MG63 (cell line): Measurements from ENCODE around the gene PABPC1L. TPM values are rescaled to one million over a fixed set of nuclear protein-coding genes. Genes with fewer than 3 reads are reported as not detected.

Experiments used
- DNase-seq: peaks from one replicate; pipeline ENCODE4 v3.0.0-alpha.2; 2020
- H3K27me3 ChIP-seq: fragments of 250-450 bp; sonication (Bioruptor Pico); 2 replicates; pipeline ENCODE4 v1.5.1; 2020; ENCODE audit warnings: mild to moderate bottlenecking, moderate library complexity
- H3K36me3 ChIP-seq: fragments of 250-450 bp; sonication (Bioruptor Pico); 2 replicates; pipeline ENCODE4 v1.5.1; 2020; ENCODE audit warnings: mild to moderate bottlenecking, moderate library complexity
- H3K4me3 ChIP-seq: fragments of 250-450 bp; sonication (Bioruptor Pico); 2 replicates; pipeline ENCODE4 v1.5.1; 2020; ENCODE audit warnings: mild to moderate bottlenecking, moderate library complexity
- H3K9me3 ChIP-seq: fragments of 250-450 bp; sonication (Bioruptor Pico); 2 replicates; pipeline ENCODE4 v1.5.1; 2020; ENCODE audit warnings: mild to moderate bottlenecking, moderate library complexity
- total RNA-seq: library from RNA; depleted of rRNA; stranded (reverse); fragments of >200 nt; shearing (Covaris generic); gene quantifications from 2 replicates; pipeline ENCODE4 v1.2.3, GENCODE V29; 2014; ENCODE audit warnings: low replicate concordance

The PABPC1L gene
- total RNA-seq, 1 experiment from 2014 or later: 9.1 TPM

GRCh38 chr20:44891826-44892225 is 18.0 kb upstream of the PABPC1L start:
- Histone ChIP-seq H3K36me3 (peaks cover 77% of the 10 kb centered on the region), H3K27me3 (no peaks in the 10 kb centered on the region), H3K4me3 (no peak overlapping the region), H3K9me3 (no peaks in the 10 kb centered on the region)
- no peak for DNase-seq

- Histone ChIP-seq H3K36me3 (peaks cover 50% of the 10 kb centered on the region), H3K4me3 (no peak overlapping the region), H3K9me3 (no peaks in the 10 kb centered on the region), H3K27me3 (no peaks in the 10 kb centered on the region)
- DNase-seq: no peak
Measured at GRCh38 chr20:44894959-44895358, 14.9 kb upstream of the PABPC1L start.

GRCh38 chr20:44896583-44896982 is 13.3 kb upstream of the PABPC1L start:
- no peaks in the 10 kb centered on the region for H3K27me3 ChIP-seq
- peaks cover 44% of the 10 kb centered on the region for H3K36me3 ChIP-seq
- DNase-seq: no peak
- no peaks in the 10 kb centered on the region for H3K9me3 ChIP-seq
- H3K4me3 ChIP-seq: no peak overlapping the region

DNA sequence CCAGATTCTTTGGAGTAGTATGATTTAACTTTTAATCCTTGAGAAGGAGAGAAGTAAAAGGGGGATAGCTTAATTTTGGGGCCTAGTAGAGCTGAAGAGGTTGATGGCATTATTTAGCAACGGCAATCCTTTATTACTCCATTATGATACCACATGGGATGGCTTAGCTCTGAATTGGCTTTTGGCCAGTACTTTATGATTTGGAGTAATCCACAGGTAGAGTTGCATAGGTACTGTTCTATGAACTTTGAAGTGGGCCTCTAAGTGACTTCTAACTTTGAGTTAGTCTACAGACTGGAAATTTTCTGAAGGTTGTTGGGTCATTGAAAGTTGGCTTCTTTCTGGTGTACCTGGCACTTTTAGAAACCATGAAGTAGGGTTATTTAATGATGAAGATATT is 12.7 kb upstream of the PABPC1L start:
- peaks cover 44% of the 10 kb centered on the region for H3K36me3 ChIP-seq
- H3K9me3 ChIP-seq: no peaks in the 10 kb centered on the region
- DNase-seq: no peak
- H3K27me3 ChIP-seq: no peaks in the 10 kb centered on the region
- H3K4me3 ChIP-seq: no peak overlapping the region

- Histone ChIP-seq H3K27me3 (no peaks in the 10 kb centered on the region), H3K9me3 (no peaks in the 10 kb centered on the region), H3K36me3 (peaks cover 52% of the 10 kb centered on the region), H3K4me3 (no peak overlapping the region)
- DNase-seq: no peak
Measured at GRCh38 chr20:44900231-44900854, 9.5 kb upstream of the PABPC1L start.

DNA sequence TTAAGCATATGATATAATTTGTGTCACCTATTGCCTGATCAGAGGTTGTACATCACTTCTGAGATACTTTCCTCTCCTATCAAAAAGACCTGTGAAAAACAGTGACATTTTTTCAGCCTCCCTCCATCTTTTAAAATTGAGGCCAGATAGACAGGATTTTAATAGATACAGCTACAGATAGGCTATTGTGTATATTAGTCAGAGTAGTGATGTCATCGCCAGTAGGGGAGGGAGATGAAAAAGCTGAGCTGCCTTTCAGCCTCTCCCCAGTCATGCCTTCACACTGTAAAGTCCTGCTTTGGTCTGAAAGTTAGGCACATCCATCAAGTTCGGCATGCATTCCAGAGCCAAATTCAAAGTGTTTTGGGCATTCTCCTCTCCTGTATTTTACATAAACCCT is 7.9 kb upstream of the PABPC1L start:
- DNase-seq: no peak
- peaks cover 60% of the 10 kb centered on the region for H3K36me3 ChIP-seq
- no peaks in the 10 kb centered on the region for H3K27me3 ChIP-seq
- no peaks in the 10 kb centered on the region for H3K9me3 ChIP-seq
- H3K4me3 ChIP-seq: no peak overlapping the region

GRCh38 chr20:44904377-44904776 is 5.5 kb upstream of the PABPC1L start:
- no peak for DNase-seq
- no peaks in the 10 kb centered on the region for H3K9me3 ChIP-seq
- H3K36me3 ChIP-seq: peaks cover 80% of the 10 kb centered on the region
- H3K4me3 ChIP-seq: no peak overlapping the region
- no peaks in the 10 kb centered on the region for H3K27me3 ChIP-seq

DNA sequence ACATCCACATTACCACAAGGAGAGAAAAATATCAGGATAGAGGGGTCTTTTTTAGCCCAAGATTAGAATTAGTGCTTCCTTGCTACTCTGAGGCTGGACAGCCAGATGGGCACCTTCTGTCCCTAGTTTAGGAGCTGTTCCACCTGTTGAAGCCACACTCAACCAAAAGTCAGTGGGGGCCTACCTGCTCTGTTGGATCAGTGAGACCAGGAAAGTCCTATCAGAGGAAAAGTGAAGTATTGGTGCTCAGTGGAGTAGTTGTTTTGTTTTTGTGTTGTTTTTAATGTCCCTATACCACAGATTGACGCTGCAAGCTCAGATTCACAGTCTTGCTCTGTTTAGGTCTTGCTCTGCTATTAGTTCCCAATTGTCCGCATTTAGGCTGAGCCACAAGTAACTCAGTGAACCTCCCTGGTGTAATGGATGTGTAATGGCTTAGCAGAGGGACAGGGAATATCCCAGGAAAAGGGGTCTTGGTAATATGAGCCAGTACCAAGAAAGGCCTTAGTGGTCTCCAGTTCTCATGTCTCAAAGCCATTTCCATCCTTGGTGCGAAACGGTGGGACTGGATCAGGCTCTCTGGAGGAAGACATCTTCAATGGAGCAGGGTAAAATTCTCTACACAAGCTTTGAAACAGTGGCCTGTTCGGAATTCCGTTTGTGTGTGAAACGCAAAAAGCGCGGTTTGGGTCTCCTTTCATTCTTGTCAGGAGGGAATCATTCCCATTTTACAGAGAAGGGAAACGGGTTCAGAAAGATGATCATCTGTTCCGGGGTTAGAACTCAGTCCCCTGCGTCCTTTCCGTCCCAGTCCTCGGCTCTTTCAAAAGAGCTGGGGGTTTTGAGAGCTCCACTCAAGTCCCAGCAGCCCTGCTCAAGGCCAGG is 631 bp upstream of the PABPC1L start:
- no peaks in the 10 kb centered on the region for H3K27me3 ChIP-seq
- H3K9me3 ChIP-seq: no peaks in the 10 kb centered on the region
- no peak for DNase-seq
- peaks cover 68% of the 10 kb centered on the region for H3K36me3 ChIP-seq
- H3K4me3 ChIP-seq: peak overlapping the region; percentile 75

DNA sequence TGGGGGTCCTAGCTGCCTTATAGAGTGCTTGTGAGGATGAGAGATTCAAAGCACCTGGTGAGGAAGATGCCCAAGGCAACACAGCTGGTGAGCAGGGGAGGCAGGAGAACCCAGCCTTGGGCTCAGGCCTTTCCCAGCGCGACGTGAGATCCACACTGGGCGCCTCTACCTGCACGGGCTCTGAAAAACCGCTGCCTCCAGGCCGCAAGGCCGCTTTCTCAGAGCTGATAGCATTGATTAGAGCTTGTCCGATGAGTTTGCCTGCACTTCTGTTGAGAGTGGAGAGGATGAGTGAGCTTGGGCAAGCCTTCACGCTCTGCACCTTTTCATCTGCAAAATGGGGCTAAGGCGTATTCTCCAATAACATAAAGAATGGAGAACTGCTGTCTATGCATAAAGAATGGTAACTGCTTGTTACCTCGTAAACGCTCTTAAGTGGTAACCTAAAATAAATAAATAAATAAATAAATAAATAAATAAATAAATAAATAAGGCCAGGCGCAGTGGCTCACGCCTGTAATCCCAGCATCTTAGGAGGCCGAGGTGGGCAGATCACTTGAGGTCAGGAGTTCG is 916 bp downstream of the PABPC1L start:
- Histone ChIP-seq H3K36me3 (peaks cover 64% of the 10 kb centered on the region), H3K9me3 (no peaks in the 10 kb centered on the region), H3K4me3 (peak overlapping the region; percentile 75), H3K27me3 (no peaks in the 10 kb centered on the region)
- DNase-seq: no peak

- Histone ChIP-seq H3K4me3 (no peak overlapping the region), H3K27me3 (no peaks in the 10 kb centered on the region), H3K36me3 (peaks cover 65% of the 10 kb centered on the region), H3K9me3 (no peaks in the 10 kb centered on the region)
- peak; percentile 50 for DNase-seq
Measured at GRCh38 chr20:44911264-44911921, 1.5 kb downstream of the PABPC1L start.

- Histone ChIP-seq H3K9me3 (no peaks in the 10 kb centered on the region), H3K36me3 (peaks cover 60% of the 10 kb centered on the region), H3K27me3 (no peaks in the 10 kb centered on the region), H3K4me3 (no peak overlapping the region)
- no peak for DNase-seq
Measured at GRCh38 chr20:44912189-44912588, 2.3 kb downstream of the PABPC1L start.

DNA sequence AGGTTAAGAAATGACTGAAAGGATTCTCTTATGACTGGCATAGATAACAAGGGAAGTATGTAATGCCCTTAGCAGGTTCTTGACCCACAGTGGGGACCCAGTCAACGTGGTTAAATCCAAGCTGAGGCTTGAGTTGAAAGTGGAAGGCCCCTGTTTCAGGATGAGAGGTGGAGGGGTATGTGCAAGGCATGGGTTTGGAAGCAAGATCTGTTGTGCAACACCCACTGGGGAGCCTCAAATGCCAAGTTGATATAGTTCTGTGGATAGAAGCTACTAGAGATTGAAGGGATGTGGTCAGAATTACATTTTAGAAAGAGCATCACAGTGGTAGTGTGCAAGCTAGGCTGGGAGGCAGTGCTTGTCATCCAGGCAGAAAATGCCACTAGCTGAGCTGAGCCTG is 5.1 kb downstream of the PABPC1L start:
- H3K36me3 ChIP-seq: peaks cover 52% of the 10 kb centered on the region
- no peaks in the 10 kb centered on the region for H3K9me3 ChIP-seq
- no peak overlapping the region for H3K4me3 ChIP-seq
- H3K27me3 ChIP-seq: no peaks in the 10 kb centered on the region
- DNase-seq: no peak

- H3K36me3 ChIP-seq: peaks cover 62% of the 10 kb centered on the region
- DNase-seq: no peak
- H3K9me3 ChIP-seq: no peaks in the 10 kb centered on the region
- H3K27me3 ChIP-seq: no peaks in the 10 kb centered on the region
- H3K4me3 ChIP-seq: no peak overlapping the region
Measured at GRCh38 chr20:44916586-44916985, 6.7 kb downstream of the PABPC1L start.

DNA sequence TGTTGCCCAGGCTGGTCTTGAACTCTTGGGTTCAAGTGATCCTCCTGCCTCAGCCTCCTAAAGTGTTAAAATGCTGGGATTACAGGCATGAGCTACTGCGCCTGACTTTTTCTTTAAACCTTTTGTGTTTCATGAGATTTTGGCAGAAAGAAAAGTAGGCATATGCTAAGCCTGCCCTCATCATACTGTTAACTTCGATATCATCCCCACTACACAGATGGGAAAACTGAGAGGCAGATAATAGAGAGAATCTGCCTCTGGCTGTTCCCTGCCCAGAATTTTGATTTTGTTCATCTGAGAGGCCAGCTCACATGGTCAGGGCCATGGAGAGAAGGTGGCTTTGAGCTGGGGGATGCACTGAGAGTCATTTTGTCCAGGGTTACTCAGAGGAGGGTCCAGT is 7.5 kb downstream of the PABPC1L start:
- H3K27me3 ChIP-seq: no peaks in the 10 kb centered on the region
- H3K9me3 ChIP-seq: no peaks in the 10 kb centered on the region
- no peak overlapping the region for H3K4me3 ChIP-seq
- DNase-seq: no peak
- peaks cover 58% of the 10 kb centered on the region for H3K36me3 ChIP-seq

DNA sequence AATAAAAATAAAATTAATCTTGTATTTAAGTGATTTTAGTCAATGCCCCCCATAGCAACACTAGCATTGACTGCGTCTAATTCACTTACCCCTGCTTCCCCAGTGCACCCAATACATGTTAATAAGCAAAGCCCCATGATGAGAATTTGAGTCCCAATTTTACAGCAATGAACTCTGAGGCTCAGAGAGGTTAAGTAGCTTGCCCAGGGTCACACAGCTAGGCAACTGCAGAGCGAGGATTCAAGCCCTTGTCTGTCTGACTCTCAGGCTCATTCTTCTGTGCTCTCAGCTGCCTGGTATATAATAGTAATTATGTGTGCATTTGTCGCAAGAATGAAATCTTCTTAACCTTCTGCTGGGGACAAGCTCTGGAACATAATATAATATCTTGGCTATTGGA is 8.5 kb downstream of the PABPC1L start:
- Histone ChIP-seq H3K9me3 (no peaks in the 10 kb centered on the region), H3K36me3 (peaks cover 52% of the 10 kb centered on the region), H3K27me3 (no peaks in the 10 kb centered on the region), H3K4me3 (no peak overlapping the region)
- DNase-seq: no peak

GRCh38 chr20:44918761-44919160 is 8.9 kb downstream of the PABPC1L start:
- Histone ChIP-seq H3K9me3 (no peaks in the 10 kb centered on the region), H3K36me3 (peaks cover 53% of the 10 kb centered on the region), H3K27me3 (no peaks in the 10 kb centered on the region), H3K4me3 (no peak overlapping the region)
- no peak for DNase-seq

GRCh38 chr20:44921447-44921846 is 11.6 kb downstream of the PABPC1L start:
- Histone ChIP-seq H3K27me3 (no peaks in the 10 kb centered on the region), H3K9me3 (no peaks in the 10 kb centered on the region), H3K4me3 (no peak overlapping the region), H3K36me3 (peaks cover 44% of the 10 kb centered on the region)
- DNase-seq: no peak
